ENCODE data around the gene MFRP.

- TF ChIP-seq ZBTB8A (tag by site-specific recombination; IDR thresholded peaks at IDR 0.05) (no peak), CTCF (tag by site-specific recombination; IDR thresholded peaks at IDR 0.05) (peak; percentile 34; the same call in 1 of the 2 replicates), ZNF114 (tag by site-specific recombination; IDR thresholded peaks at IDR 0.05) (no peak), ZNF561 (tag by site-specific recombination; IDR thresholded peaks at IDR 0.05; ENCODE audit: borderline replicate concordance) (no peak)
Observed at GRCh38 chr11:119373921-119374631, 27.6 kb upstream of the MFRP start.

Measured in HEK293 (cell line).